ENCODE data around the gene TRAIP.
"Not testable (repeated sequence)": the region's sequence is repeated elsewhere in the genome, so short reads cannot be mapped to it uniquely, and the experiment has no call there.

The TRAIP gene

DNA sequence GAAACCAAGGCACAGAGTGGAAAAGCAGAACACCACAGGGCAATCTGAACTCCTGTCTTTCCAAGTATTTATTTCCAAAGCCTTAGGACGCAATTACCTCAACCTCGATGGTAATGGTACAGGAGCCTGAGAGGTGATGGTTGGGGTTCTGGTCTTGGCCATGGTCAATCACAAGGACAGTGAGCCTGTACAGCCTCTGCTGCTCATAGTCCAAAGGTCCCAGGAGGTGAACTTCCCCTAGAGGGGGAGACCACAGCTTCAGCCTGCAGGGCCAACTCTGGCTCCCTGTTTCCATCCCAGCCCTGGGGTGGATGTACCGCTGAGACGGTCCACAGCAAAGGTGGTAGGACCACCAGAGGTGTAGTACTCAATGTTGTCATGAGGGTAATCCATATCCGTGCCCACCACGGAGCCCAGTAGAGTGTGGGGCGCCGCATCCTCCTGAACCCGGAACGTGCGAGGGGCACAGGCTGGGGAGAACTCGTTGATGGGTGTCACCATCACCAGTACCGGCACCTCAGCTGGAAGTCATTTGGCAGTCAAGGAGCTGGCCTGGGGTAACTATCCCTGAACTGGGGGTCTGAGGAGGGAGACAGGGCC is 62.8 kb downstream of the TRAIP start:
- no peak overlapping the region for H3K4me3 ChIP-seq (ENCODE audit: low read depth, low read length)

DNA sequence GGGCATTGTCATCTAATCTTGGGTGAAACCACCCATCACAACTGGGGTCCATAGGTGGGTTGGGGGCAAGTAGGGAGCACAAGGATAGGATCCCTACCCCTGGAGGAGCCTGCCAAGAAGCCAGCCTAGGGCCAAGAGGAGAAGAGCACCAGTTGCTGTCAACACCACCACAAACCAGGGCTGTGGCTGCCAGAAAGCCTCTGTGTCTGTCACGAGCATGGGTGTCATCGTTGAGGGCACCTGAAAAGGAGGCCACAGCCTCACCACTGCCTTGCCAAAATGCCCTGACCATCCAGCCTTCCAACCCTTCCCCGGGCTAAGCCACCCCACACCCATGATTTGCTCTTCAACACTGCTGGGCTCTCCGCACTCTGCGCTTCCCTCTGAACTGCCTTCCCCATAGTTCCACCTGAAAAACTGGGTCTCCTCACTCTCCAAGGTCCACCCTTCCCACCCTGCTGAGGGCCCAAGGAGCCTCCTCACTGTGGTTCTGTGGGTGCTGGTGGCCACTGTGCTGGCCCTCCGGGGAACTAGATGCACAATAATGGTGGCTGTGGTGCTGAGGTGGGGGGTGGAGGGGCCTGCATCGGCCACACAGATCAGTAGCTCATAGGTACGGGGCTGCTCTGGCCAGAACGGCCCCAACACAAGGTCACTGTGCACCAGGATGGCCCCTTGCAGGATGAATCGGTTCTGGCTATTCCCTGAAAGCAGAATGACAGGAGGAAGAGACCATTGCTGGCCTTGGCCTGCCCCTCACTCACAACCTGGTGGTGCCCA is 63.8 kb downstream of the TRAIP start:
- H3K4me3 ChIP-seq (ENCODE audit: low read depth, low read length) = no peak overlapping the region

DNA sequence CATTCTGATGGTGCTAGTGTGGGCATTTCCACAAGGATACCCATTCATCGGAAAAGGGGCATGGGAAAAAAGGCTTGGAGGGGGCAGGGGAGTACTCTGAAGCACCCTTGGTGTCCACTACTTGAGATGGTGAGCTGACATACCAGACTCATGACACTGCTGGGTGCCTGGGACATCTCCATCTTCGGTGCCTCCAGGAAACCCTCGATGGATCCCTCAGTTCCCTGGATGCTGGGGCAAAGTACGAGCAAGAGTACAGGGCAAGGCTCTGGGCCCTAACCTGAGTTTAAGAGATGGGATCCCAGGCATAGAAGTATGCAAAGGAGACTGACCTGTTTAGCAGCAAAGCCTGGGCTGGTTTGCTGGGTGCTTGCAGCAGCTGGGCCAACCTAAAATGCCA is 64.8 kb downstream of the TRAIP start:
- H3K4me3 ChIP-seq (ENCODE audit: low read depth, low read length) = no peak overlapping the region

DNA sequence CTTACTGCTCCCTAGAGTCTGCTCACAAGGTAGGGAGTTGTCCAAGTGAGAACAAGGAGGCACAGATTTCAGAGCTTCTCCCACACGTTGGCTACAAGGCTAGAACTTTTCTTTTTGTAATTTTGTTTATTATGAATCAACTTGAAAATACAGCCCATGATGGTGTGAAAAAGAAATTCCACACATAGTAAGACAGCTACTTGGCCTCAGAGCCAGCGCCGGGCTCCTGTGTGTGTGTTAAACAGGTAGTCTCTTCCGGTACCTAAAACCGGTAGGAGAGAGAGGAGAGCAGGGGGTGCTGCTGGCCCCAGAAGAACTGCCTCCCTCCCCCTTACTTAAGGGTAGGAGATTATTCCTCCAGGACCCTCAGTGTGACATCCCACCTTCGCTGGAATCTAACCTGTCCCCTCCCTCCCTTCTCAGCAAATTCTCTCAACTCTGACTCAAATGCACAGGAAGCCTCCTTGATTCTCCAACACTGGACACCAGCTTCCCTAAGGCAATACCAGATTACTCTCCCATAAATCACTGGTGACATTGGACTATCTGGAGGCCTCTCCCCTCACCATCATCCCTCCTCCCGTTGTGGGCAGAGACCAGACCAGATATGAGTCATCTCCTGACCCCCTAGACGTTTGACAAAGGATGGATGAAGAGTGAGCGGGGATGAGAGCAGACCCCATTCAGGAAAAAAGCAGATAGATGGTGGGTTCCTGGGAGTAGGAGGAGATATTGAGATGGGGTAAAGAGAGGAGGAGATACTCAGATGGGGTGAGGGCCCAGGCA is 65.5 kb downstream of the TRAIP start:
- H3K4me3 ChIP-seq (ENCODE audit: low read depth, low read length) = no peak overlapping the region

DNA sequence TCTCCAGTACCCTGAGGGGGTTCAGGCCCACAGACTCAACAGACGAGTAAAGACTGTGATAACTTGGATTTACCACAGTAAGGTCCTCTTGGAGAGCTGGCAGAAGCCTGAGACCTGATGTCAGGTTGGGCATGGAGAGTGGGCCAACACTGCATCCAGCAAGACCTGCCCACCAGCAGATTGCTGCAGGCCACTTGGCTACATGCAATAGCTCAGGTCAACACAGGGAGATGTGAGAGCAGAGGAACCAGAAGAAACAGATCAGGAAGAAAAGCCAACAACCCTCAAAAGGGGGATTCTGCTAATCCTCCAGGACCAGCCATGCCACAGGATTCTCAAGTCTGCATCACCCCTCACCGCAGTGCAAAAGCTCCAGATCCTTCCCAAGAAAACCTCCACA is 68.3 kb downstream of the TRAIP start:
- H3K4me3 ChIP-seq (ENCODE audit: low read depth, low read length) = no peak overlapping the region

DNA sequence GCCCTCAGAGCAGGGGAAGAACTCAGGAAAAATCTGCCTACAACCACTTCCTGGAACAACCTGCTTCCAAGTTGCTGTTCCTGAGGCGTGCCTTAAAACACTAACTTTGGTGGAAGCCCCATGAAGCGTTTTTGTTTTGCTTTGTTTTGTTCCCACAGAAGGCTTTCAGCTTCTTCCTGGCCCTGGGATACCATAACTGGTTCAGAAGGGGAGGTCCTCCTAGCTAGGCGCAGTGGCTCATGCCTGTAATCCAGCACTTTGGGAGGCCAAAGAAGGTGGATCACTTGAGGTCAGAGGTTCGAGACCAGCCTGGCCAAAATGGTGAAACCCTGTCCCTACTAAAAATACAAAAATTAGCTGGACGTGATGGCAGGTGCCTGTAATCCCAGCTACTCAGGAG is 68.8 kb downstream of the TRAIP start:
- H3K4me3 ChIP-seq (ENCODE audit: low read depth, low read length) = no peak overlapping the region

DNA sequence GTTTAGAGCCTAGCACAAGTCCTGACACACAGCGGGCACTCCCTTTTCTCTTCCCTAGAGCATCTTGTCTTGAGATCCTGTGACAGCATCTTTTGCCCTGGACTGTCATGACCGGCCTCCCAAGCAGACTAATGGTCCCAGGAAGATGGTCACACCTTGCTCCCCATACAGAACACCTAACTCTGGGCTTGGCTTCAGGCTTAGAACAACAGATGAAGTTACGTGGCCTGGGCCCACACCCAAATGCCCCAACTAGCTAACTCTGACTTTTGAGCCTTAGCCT is 69.2 kb downstream of the TRAIP start:
- no peak overlapping the region for H3K4me3 ChIP-seq (ENCODE audit: low read depth, low read length)

DNA sequence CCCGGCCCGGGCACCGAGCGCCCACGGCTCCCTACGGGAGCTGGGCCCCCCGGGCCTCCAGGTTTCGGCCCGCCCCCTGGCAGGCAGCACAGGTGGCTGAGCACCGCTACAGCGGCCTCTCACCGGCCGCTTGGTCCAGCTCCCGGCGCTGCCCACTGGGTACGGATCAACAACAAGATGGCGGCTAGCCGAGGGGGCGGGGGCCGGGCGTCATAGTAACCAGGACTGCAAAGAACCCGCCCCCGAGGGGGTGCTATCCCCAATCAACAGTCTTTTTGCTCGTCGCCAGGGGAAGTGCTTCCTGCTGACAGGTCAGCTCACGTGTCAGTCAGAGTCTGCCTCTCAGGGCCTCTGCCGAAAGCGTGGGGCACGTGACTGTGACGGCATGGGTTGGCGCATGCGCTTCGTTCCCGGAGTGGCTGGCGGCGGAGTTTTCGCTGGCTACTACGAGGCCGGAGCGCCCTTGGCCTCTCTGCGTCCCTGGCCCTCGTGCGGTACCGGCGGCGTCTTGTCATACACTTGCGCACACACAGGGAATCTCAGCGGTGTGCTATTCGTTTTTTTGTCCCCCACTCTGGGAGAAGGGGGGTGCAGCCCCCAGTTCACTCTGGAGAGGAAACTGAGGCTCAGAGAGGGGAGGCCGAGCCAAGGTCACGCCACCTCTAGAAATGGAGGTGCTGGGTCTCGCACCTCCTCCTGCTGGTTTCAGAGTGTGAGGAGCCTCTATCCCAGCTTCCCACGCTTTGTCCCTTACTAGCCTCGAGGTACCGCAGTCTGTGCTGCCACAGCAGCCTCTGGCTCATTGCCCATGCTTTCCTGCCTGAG is 69.8 kb downstream of the TRAIP start, which contains the start of gene IP6K1:
Gene IP6K1 (minus strand): TSS at position 186 of the 825 bp plus-strand sequence. CDS start 38,502 bp downstream, outside the sequence.
- H3K4me3 ChIP-seq (ENCODE audit: low read depth, low read length) = peak within 1 kb of the TSS; percentile 82

DNA sequence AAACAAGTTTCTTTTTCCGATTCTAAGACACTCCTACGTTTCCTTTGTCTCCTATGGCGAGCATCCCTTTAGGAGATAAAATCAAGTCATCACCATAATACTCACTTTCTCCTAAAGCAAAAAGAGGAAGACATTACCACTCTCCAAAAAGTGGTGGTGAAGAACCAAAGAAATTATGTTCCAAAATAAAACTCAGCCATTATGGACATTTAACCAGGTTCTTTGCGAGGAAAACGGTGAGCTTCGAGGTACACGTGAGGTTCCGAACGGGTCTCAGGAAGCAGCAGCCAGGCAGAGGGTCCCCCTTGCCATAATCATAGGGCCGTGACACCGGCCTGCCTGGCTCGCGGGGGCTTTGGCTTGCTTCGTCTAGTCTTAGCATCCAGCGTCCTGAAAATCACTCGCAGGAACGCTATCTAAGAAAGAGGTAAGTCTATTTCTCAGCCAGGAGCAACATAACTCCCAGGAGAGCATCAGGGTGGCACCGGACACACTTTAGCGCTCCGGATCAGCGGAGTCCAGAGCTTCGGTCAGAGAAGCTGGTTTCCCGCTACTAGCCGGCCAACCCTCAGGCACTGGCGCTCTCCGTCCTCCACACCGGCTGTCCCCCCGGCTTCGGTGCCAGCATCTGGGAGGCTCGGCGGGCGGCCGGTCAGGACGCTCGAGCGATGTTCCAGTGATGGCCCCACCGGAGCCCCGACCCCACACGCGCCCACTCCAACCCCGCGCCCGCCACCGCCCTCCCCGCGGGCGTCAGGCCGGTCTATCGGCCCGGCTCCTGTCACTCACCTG is 70.6 kb downstream of the TRAIP start:
- H3K4me3 ChIP-seq (ENCODE audit: low read depth, low read length) = peak overlapping the region; percentile 82

DNA sequence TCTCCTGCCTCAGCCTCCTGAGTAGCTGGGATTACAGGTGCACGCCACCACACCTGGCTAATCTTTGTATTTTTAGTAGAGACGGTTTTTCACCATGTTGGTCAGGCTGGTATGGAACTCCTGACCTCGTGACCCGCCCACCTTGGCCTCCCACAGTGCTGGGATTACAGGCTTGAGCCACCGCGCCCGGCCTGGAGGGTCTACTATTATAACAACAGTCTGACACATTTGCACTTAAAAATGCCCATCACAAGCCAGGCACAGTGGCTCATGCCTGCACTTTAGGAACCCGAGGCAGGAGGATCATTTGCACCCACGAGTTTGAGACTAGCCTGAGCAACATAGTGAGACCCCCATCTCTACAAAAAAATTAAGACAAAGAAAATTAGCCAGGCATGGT is 74.1 kb downstream of the TRAIP start:
- not testable (repeated sequence) for H3K4me3 ChIP-seq (ENCODE audit: low read depth, low read length)

DNA sequence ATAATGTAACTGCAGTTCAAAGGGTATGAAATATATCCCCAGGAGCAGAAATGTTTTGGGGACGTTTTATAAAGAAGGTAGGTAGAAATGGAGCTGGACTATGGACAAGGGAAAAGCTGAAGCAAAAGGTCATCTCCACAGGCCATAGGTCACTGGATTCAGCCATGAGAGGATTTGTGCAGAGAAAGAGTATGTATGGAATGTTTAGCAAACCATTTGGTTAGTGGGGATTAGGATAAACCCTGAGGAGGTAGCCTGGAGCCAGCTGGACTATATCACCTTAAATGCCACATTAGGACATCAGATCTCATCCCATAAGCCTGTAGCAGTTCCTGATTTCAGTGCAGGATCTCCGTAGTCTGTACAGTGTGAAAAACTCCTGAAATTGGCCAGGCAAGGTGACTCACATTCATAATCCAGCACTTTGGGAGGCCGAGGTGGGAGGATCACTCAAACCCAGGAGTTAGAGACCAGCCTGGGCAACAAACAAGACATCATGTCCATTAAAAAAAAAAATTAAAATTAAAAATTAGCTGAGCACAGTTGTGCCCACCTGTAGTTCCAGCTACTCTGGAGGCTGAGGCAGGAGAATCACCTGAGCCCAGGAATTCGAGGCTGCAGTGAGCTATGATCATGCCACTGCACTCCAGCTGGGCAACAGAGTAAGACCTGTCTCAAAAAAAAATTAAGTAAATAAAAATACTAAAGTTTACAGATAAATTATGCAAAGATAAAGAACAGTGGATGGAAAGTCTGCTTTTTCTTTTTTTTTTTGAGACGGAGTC is 74.8 kb downstream of the TRAIP start:
- no peak overlapping the region for H3K4me3 ChIP-seq (ENCODE audit: low read depth, low read length)

DNA sequence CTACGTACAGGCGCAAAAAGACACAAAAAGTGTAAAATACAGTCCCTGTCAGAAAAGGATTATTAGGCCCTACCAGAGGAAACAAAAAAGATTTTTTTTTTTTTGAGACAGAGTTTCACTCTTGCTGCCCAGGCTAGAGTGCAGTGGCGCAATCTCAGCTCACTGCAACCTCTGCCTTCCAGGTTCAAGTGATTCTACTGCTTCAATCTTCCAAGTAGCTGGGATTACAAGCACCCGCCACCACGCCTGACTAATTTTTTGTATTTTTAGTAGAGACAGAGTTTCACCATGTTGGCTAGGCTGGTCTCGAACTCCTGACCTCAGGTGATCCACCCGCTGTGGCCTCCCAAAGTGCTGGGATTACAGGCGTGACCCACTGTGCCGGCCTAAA is 75.4 kb downstream of the TRAIP start:
- not testable (repeated sequence) for H3K4me3 ChIP-seq (ENCODE audit: low read depth, low read length)

DNA sequence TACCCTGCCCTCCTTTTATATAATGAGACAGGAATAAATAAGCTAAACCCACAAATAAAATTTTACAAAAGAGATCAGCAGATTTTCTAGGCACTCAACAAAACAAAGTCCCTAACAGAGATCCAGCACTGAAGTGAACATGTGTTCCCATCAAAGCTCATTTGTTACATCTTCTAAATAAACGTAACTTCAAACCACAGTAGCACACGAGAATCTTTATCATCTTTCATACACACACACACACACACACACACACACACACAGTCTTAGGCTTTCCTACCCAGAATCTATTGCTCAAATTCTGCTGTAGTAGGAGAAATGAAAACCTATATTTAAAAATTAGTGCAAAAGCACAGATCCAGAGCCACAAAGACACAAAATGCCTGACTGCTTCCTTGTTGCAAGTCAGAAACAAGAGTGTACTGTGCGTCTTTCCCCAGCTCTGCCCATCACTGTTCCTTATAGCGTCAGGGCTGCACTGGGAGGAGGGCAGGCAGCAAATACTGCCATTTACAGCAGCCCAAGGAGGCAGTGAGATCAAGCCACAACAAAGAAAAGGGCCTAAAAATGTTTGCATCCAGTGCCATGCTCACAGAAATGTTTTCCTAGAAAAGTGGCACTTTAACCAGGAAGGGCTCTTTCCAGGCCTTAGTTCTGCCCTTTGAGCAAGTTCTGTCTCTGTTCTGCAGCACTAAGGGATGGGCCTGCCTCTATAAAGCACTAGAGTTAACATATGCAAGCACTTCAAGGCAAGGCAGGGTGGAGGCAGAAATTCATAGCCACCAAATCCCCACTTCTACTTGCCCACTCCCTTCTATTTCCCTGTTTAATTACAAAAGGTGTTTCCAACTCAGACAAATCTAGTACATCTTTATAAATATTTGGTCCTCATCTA is 76.0 kb downstream of the TRAIP start:
- no peak overlapping the region for H3K4me3 ChIP-seq (ENCODE audit: low read depth, low read length)

DNA sequence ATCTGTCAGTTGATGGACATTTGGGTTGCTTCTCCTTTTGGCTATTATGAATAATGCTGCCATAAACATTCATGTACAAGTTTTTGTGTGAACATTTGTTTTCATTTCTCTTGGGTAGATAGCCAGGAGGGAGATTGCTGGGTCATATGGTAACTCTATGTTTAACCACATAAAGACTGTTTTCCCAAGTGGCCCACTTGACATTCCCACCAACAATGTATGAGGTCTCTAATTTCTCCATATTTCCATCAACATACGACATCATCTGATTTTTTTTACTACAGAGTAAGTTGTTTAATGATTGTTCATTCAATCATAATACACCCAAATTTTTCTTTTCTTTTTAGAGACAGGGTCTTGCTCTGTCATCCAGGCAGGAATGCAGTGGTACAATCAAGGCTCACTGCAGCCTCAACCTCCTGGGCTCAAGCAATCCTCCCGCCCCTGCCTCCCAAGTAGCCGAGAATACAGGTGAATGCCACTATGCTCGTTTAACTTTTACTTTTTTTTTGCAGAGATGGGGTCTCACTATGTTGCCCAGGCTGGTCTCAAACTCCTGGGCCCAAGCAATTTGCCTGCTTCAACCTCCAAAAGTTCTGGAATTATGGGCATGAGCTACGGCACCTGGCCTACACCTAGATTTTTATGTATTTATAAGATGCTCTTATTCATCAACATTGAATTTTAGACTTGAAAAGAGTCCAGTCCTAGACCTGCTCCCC is 76.8 kb downstream of the TRAIP start:
- no peak overlapping the region for H3K4me3 ChIP-seq (ENCODE audit: low read depth, low read length)

All from iPS-11a (cell line).